ENCODE results near the gene PPFIBP1.
"Not testable (repeated sequence)": the region's sequence is repeated elsewhere in the genome, so short reads cannot be mapped to it uniquely, and the experiment has no call there.

The PPFIBP1 gene

DNA sequence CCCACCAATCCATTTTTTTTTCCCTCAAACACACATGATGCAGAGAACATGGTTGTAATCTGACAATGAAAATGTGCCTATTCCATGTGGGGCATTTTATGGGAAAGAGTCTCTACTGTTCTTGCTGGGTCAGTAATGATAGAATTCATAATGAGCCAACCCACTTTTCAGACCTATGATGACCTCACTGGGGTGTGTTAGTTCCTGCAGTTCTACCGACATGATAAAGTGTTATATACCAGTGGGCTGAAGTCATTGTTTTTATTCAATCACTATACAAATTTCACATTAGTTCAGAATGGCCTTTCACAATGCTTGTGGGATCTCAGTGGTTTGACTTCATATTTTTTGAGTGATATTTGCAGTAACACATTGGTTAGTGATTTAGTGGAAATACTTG lies 47.5 kb downstream of the PPFIBP1 start:
- peak; percentile 96 for DNase-seq

DNA sequence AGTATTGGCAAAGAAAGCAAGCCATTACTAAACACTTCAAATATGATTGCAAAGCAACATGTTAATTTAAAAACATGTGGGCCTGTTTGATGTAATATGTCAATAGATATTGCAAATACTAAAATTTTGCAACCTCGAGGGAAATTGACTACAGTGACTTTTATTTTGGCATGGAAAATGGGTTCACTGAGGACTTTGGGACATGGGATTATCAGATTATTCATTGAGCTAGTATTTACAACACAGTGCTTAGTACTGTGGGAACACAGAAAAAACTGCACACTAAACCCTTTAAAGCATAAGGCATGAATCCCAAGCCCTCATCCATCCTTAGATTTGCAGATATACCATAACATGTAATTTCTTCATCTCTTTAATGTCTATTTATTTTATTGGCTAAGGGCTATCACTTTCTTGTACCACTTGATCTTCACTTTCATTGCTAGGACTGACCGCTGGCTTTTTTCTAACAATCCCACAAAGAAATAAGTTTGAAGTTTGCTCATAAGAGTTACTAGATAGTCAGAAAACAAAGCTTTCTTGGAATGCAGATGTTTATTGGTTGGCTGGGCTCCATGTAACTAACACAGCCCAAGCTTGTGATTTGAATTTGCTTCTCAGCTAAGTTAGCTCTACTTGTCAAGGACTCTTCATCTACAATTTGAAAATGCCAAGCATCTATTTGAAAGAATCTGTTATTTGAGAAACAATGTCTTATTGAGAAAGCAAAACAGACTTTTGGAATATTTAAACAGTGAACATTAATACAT lies 48.7 kb downstream of the PPFIBP1 start:
- DNase-seq, result peak; percentile 72

DNA sequence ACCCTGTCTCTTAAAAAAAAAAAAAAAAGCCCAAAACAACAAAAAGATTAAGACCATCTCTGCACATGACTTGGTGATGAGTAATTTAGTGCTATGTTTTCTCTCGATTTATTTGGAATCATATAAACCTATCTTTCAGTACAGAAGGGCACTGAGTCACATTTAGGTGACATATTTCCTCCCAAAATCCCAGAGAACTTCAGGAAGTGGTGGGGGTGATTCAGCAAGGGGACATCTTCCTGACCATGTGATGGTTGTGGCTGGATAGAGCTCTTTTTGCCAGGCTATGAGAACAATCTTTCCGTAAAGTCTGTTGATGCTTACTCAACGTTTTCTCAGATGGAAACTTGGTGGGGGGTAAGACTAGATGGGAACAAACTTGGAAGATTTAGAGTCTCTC lies 50.0 kb downstream of the PPFIBP1 start:
- peak; percentile 100 for DNase-seq

DNA sequence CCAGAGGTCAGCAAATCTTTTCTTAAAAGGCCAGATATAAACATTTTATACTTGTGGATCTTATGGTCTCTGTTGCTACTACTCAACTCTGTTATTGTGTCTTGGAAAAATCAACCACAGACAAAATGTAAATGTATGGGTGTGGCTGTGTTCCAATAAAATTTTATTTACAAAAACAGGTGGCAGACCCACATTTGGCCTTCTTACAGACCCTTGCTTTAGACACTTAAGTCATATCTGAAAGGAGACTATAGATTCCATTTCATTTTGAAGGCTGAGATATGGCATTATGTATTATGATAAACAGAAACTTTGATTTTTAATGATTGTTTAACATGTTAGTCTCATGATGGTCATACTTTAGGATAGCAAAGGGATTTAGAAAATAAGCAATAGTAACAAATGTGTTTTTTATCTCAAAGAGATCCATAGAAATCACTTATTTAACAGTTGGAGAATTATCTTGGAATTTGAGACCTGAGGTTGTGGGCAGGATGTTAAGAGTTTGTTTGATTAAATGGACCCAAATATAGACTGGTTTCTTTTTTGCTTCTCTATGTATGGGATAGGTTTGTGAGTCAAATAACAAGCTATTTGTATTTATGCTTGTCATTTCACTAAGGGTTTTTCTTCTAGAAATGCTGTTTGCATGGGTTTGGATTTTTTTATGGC lies 51.2 kb downstream of the PPFIBP1 start:
- peak; percentile 47 for DNase-seq

DNA sequence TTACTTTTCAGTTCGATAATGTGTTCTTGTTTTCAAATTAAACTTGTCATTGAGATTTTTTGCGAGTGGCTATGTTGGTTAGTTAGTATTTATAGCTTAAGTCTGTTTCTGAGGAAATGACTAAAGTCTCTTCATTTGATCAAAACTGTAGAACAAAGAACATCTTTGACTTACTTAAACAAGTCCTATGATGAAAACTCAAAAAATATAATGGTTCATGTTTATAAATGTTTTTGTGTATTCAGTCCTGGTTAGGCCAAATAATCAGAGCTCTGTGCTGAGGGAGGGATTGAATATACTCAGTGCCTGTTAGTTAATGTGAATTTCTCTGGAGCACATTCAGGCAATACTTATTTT lies 51.7 kb downstream of the PPFIBP1 start:
- no peak for DNase-seq

DNA sequence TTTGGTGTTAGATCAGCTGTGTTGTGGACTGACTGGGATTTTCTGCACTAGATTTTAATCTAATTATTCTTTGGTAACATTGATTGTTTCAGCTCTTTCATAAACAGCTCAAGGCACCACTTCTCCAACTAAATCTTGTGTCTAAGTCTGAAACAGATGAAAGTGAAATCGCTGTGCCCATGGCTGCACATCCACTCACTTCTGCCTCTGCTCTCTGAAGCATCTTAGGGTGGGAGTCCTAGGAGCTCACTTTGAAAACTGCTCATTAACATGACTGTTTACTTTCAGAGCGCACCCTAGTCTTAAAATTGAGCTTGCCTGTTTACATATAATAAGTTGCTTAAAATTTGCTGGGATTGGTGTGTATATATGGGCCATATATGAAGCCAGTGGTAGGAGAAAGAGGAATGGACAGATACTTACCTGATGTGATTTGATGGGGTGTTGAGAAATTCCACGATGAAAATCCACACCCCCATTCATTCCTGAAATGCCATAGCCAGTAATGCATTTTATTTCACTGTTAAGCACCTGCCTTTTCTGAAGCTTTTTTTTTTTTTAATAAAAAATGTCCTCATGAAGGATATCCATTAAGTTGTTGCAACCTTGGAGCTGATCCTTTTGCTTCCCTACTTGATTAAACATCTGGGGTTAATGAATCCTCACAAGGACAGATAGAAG lies 52.8 kb downstream of the PPFIBP1 start:
- DNase-seq, result no peak

DNA sequence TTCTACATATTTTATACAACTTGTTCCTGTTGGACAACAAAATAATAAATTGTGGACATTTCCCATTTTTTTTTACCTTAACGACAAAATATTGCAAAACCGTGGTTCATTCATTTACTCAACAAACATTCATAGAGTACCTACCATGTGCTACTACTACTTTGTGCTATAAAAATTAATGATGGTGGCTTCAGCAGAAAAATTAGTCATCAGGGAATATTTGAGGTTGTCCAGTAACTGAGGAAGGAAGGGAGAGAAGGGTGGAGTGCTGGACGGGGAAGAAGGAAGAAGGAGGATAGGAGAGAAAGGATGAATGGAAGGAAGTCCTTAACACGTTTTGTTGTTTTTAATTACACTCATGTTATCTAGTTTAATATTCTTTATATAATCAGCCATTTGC lies 53.7 kb downstream of the PPFIBP1 start:
- DNase-seq, result no peak

DNA sequence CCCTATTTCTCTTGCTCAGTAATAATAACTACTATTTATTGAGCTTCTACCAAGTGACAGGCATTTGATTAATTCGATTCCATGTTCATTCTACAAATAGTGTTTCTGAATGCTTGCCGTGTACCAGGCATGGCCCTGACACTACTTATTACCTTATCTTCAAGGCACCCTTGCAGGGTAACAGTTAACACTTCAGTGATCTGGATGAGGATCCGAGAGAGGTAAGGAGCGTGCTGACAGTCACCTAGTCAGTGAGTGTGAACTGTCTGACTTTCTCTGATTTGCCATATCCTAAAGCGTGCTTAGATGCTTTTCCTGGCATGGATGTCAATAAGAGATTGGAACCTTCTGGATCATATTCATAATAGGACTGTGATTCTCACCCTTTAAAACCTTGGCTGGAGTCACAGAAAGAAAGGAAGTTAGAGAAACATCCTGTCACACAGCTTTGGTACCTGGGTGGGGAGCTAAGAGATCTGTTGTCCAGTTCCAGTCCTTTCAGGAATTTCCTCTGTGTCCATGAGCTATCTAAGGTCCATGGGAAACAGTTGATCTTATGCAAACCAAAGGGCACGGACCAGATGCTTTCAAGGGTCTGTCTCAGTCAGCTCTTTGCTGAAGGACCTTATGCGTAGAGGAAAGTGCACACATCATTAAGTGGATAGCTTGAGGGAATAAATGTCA lies 54.8 kb downstream of the PPFIBP1 start:
- DNase-seq, result no peak

DNA sequence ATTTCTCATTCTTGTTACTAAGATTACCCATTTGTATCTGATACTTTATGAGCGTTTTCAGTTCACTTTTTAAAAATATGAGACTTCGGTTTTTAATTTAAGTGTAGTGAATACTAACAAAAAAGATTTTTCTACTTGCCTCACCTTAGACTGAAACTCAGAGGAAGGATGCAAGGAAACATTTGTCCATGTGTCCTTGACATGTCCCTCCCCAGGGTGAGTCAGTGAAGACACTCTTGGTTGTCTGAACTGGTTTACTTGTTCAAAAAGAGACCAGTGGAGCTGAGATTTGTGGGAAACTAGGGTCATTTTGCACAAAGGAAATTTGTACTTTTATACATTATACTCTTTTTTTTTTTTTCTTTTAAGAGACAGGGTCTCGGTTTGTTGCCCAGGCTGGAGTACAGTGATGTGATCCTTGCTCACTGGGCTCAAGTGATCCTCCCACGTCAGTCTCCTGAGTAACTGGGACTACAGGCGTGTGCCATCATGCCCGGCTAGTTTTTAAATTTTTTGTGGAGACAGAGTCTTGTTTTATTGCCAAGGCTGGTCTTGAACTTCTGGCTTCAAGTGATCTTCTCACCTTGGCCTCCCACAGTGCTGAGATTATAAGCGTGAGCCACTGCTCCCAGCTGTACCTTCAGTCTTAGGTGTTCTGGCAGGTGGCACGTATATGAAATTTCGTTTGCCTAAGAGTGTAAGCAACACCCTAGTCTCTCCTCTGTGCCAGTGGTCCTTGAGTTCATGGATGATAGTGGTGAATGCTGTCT lies 56.7 kb downstream of the PPFIBP1 start:
- DNase-seq, result no peak

DNA sequence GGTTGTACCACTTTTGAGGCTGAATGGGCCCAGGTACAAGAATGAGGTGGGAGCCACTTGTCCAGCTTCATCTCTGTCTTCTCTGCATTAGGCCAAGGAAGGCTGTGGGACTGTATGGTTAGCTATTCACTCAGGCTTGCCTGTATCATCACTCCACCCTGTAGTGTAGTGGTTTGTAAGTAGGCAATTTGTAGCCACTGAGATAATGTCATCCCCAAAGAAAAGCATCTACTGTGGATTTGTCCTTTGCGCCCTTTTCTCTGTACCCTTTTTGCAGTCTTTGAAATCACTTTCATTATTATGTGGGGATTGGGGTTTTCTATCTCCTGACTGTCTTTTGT lies 57.3 kb downstream of the PPFIBP1 start:
- DNase-seq, result not testable (repeated sequence)

DNA sequence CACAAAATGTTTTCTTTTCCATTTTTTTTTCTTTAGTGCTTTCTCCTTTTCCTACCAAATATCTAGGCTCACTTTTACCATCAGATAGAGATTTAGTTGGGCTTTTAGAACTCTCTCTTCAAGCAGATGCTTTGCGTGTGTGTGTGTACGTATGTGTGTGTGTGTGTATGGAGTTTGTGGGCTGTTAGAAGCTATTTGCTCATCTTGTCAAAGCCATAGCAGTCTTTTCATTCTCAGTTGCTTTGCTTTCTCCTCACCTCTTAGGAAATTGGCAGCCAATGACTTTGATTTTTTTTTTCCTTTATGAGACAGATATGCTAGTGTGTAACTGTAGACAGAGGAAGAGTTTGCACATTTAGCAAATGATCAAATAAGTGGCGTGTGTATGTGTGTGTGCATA lies 57.8 kb downstream of the PPFIBP1 start:
- not testable (repeated sequence) for DNase-seq

DNA sequence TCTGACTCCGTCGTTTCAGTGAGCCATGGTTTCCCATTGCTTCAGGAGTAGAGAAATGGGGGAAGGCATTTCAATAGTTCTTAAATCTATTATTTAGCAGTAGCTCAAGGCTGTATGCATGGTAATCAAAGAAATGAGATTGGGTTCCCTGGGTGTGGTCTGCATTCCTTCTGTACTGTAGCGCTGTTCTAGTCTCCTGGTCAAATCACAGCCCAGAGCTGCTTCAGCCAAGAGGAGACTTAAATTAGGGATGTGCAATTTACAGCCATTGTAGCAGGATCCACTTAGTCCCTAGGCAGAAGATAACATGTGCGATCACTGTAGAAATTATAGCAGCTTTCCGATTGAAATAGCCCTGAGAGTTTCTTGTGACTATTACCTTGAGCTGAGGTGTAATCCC lies 58.4 kb downstream of the PPFIBP1 start:
- DNase-seq, result not testable (repeated sequence)

DNA sequence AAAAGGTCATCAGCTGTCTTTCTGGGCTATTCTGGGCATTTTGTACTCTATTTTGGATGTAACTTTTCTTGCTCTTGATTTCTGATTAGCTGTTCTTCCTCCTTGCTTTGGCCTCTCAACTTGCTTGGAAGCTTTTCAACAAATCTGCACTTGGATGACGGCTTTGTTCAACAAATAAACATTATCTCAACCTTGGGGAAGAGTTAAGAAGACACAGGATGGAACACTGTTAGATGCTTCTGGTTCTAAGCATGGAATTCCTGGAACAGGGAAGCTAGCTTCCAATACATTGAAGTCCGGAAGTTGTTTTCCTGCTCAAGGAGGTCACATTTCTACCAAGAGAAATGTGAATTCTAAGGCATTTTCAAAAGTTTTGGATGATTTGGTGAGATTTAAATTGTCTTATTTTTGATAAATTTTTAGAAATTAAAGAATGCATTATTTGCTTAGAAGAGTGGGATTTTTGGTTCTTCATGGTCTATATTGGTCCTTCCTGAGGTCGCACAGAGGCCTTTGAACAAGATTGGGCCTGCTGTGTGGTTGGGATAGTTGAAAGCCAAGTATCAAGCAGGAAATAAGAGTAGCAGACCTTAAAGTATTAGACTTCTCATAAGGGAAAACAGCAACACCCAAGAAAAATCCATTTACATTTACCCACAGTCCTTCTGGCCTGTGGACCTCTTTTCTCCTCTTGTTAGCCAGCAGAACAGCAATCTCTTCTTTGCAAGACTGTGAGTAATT lies 59.2 kb downstream of the PPFIBP1 start:
- peak; percentile 47 for DNase-seq

DNA sequence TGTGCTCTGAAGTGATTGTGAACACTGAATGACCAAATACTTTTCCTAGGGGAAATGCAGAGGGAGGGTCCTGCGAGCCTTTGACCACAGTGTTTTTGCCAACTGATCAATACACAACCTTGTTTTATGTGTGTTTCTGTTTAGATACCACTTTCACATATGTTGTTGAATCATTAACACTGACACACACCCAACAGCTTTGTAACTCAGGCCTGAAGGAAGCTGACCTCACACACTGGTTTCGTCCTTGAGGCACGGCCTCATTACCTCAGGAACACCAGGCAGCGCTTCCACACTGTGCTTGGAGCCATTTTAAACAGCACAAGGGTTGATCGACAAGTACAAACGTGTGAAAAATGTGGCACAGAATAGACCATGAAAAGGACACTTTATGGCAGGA lies 60.0 kb downstream of the PPFIBP1 start:
- DNase-seq, result no peak

DNA sequence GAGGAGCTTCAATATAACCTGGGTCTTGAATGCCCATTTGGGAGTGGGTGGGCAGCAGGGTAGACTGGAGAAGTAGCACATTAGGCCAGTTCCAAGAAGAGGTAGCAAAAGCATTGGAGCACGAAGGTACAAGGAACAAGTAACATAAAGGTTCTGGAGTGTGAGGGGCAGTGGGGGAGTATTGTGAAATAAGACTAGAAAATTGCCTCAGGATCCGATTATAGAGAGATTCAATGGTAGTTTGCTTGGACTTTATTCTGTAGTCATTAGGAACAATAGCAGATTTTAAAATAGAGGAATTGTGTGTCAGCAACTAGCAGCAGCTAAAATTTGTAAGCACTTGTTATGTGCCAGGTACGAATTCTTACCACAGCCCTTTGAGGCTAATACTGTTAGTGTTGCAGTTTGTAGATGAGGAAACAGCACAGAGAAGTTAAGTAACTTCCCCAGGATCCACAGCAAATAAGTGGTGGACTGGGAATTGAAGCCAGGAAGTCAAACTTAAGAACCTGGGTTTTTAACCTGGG lies 61.8 kb downstream of the PPFIBP1 start:
- no peak for DNase-seq

DNA sequence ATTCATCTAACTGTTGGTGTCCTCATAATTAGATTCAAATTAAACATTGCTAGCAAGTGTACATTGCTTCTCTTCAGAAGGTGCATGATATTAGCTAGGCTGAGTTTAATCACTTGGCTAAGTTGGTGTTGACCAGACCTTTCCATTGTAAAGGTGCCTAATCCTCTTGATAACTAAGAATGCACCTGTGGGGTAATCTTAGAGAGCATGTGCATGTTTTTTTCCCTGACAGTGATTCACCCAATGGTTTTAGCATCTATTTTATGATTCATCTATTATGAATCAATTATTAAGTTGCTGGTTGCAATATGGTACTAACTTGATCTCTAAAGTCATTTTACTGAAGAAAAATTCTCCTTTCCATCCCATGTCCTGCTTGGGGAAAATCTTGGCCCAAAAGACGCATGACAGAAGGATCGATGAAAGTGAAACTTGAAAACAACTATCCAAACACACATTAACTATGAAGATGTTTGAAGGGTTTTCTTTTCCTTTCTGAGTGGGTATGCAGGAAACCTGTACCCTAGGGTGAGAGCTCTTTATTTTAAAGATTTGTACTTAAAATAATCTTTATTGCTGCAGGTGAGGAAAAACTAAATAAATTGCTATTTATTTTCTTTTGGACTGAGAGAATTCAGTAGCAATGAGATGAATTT lies 64.2 kb downstream of the PPFIBP1 start:
- DNase-seq, result not testable (repeated sequence)

DNA sequence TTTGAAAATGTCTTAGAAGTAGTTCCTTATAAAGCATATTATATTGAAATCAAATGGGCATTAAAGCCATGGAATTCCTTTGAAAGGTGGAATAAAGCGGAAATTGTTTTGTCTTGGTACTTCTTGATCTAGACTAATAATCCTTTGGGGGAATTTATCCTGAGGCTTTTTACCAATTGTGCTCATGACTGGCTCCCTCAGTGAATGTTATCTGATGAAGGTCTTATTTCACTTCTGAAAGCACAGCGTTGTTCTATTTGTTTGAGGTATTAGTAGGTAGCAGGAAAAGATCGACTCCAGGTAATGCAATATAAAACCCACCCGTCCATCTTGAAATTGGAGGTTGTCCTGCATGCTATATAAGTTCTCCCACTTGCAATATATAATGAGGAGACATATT lies 64.8 kb downstream of the PPFIBP1 start:
- DNase-seq, result no peak

DNA sequence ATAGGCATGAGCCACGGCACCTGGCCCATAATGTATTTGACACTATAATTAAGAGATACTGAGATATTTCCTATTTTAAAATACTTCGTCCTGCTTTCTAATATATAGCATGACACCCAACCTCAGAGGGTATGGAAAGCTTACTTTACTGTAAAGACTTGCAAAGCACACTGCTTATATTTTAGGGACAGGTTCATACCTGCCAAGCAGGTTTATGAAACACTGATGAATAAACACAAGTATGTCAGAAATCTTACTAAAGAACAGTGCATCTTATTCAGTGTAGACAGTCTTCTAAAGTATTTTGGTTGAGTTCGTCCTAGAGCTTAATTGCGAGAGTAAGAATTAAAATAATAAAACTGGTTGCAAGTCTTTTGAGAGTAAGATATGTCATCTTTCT lies 65.4 kb downstream of the PPFIBP1 start:
- no peak for DNase-seq

DNA sequence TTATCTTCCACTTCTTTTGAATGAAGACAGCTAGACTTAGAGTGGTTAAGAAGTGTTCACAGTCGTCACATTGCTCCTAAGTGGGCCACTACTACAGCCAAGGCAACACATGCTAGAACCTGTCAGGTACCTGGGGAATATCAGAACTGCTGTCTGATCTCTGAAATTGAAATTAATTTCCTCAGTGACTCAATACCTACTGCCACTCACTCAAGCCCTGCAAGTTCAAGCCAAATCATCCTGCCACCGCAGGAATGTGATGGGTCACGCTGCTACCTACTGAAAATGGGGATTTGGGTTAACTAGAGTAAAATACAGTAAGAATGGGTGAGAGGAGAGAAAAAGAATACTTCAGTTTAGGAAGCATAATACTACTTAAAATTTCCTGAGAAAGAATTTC lies 67.7 kb downstream of the PPFIBP1 start:
- DNase-seq, result not testable (repeated sequence)

DNA sequence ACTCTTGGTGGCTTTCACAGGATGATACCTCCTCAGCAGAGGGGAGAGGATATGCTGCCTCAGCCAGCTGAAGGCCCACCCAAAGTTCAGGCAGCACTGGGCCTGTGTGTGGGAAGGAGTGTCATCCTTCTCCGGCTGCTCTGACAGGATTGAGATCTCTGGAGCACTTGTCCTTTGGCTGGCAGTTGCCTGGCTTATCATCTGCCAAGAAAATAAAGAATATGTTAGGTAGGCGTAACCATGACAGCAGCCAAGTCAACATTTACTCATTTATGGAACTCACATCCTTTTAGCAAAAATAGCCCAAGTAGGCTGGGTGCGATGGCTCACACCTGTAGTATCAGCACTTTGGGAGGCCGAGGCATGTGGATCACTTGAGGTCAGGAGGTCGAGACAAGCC lies 68.5 kb downstream of the PPFIBP1 start:
- DNase-seq, result peak; percentile 63

DNA sequence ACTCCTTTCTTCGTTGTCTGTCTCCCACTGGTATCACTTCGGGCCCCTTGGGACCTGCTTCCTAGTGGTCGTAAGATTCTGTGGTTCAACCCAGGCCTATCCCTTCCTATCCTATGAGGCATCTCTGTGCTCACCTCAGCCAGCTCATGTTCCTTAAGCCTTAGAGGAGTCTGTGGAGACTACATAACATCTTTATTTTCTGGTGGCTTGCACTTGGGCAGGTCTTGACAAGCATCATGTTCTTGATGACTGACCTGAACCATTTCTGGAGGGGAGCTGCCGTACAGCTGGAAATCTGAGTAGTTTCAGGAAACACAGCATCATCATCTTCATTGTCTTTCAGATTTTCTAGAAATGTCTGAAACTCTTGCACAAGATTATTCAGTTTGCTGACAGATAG lies 69.3 kb downstream of the PPFIBP1 start:
- no peak for DNase-seq
